GM12878 (cell line): ENCODE measurements around the gene LIN7A. TPM values are rescaled to one million over a fixed set of nuclear protein-coding genes. Genes with fewer than 3 reads are reported as not detected.
A peak's percentile ranks its signal among the peaks of the same experiment; 100 is the strongest.

Source experiments
- ATAC-seq: fragments of 200-7000 bp; cut with Tn5 transposase; 3 replicates; pipeline ENCODE4 v1.9.1; 2020; ENCODE audit warnings: mild to moderate bottlenecking, moderate library complexity
- BruUV-seq: library from RNA; stranded (reverse); fragments of 400-500 nt; replicated peaks from 2 replicates; lab custom pipeline; 2021; lab: Mats Ljungman, UMichigan
- CTCF ChIA-PET: fragments of 300-600 bp; sonication (Branson Sonifier 250); formaldehyde crosslinking; extraction: SDS; loops from one replicate; lab custom pipeline; 2021; ENCODE audit warnings: inconsistent platforms; lab: Yijun Ruan, JAX
- POLR2A ChIA-PET: fragments of 350-600 bp; formaldehyde crosslinking; extraction: SDS; loops from one replicate; lab custom pipeline; 2021; ENCODE audit warnings: inconsistent platforms; lab: Charles Lee
- RAD21 ChIA-PET: fragments of 300-600 bp; sonication (Branson Sonifier 250); formaldehyde crosslinking; loops from one replicate; lab custom pipeline; 2023; ENCODE audit warnings: antibody characterized with exemption; ENCODE audit not compliant: unreplicated experiment; lab: Charles Lee
- SMC1A ChIA-PET: fragments of 300-600 bp; sonication (Branson Sonifier 250); formaldehyde crosslinking; loops from one replicate; lab custom pipeline; 2023; ENCODE audit not compliant: unreplicated experiment, uncharacterized antibody; lab: Charles Lee
- DNase-seq: peaks from one replicate; pipeline ENCODE4 v3.0.0-alpha.2; 2011; ENCODE audit warnings: low read depth, low spot score
- FAIRE-seq: peaks from 3 replicates; lab custom pipeline; 2011; peaks lifted over from hg19 to GRCh38; lab: Jason Lieb, UNC
- H2AFZ ChIP-seq: 2 replicates; pipeline ENCODE4 v1.6.0; 2011; ENCODE audit warnings: low read depth, low read length, control low read depth; ENCODE audit not compliant: control insufficient read depth
- H3K27ac ChIP-seq: 2 replicates; pipeline ENCODE4 v1.5.1; 2011; ENCODE audit warnings: control low read depth; ENCODE audit not compliant: control insufficient read depth, insufficient read depth
- H3K27me3 ChIP-seq, 2 experiments: replicated peaks in 1 of 2; 2 replicates each; pipeline versions ENCODE4 v1.6.0 to v1.6.1; 2011; ENCODE audit warnings: low read length in 1 of 2; ENCODE audit not compliant: control insufficient read depth in 2 of 2, insufficient read depth in 2 of 2
- H3K36me3 ChIP-seq, 2 experiments: 2 replicates each; pipeline ENCODE4 v1.5.1; 2011; ENCODE audit warnings: low read length in 1 of 2; ENCODE audit not compliant: control insufficient read depth in 2 of 2, insufficient read depth in 2 of 2
- H3K4me1 ChIP-seq: 2 replicates; pipeline ENCODE4 v1.6.1; 2011; ENCODE audit warnings: mild to moderate bottlenecking, low read length, moderate library complexity, mixed read lengths; ENCODE audit not compliant: control insufficient read depth, insufficient read depth
- H3K4me2 ChIP-seq: 2 replicates; pipeline ENCODE4 v1.6.0; 2011; ENCODE audit warnings: control low read depth; ENCODE audit not compliant: control insufficient read depth, insufficient read depth
- H3K4me3 ChIP-seq: fragments of 200-600 bp; sonication (generic); 2 replicates; pipeline ENCODE4 v1.5.1; 2016
- H3K79me2 ChIP-seq: 2 replicates; pipeline ENCODE4 v1.6.0; 2011; ENCODE audit warnings: low read length; ENCODE audit not compliant: control insufficient read depth, insufficient read depth
- H3K9ac ChIP-seq: 2 replicates; pipeline ENCODE4 v1.8.0; 2011; ENCODE audit warnings: low read length, control low read depth, mixed read lengths; ENCODE audit not compliant: control insufficient read depth, insufficient read depth
- H3K9me3 ChIP-seq: replicated peaks from 3 replicates; pipeline ENCODE4 v1.5.1; 2011; ENCODE audit warnings: mild to moderate bottlenecking, low read length; ENCODE audit not compliant: control insufficient read depth, insufficient read depth
- H4K20me1 ChIP-seq: 2 replicates; pipeline ENCODE4 v1.6.0; 2011; ENCODE audit not compliant: control insufficient read depth, insufficient read depth
- ASH2L ChIP-seq: fragments of 300-600, 200-600 bp; sonication (generic); IDR thresholded peaks from 2 replicates; pipeline ENCODE4 v1.6.1; 2017; ENCODE audit warnings: low read depth, mild to moderate bottlenecking, borderline replicate concordance
- BCL3 ChIP-seq: IDR thresholded peaks from 2 replicates; pipeline ENCODE4 v1.6.1; 2011; ENCODE audit warnings: borderline replicate concordance, low read depth, mild to moderate bottlenecking, moderate library complexity, low read length; ENCODE audit not compliant: insufficient read depth, poor library complexity, severe bottlenecking
- CHD1 ChIP-seq: IDR thresholded peaks from 2 replicates; pipeline ENCODE4 v1.6.1; 2012; ENCODE audit warnings: low read depth, low read length, improper control_type of control experiment
- CREM ChIP-seq: IDR thresholded peaks from 2 replicates; pipeline ENCODE4 v1.6.1; 2014; ENCODE audit warnings: antibody characterized with exemption, low read depth
- GABPA ChIP-seq: IDR thresholded peaks from 2 replicates; pipeline ENCODE4 v1.6.1; 2014; ENCODE audit warnings: antibody characterized with exemption, low read depth, mild to moderate bottlenecking, inconsistent platforms
- HSF1 ChIP-seq: fragments of 150-350 bp; IDR thresholded peaks from 2 replicates; pipeline ENCODE4 v1.6.1; 2014; ENCODE audit warnings: mild to moderate bottlenecking, low read depth, low read length
- MEF2A ChIP-seq: IDR thresholded peaks from 2 replicates; pipeline ENCODE4 v1.6.1; 2011; ENCODE audit warnings: low read depth, mild to moderate bottlenecking, low read length, moderate library complexity; ENCODE audit not compliant: insufficient read depth
- MEF2B ChIP-seq: fragments of 450-650 bp; IDR thresholded peaks from 2 replicates; pipeline ENCODE4 v1.6.1; 2018; ENCODE audit warnings: mild to moderate bottlenecking, moderate library complexity; ENCODE audit not compliant: partially characterized antibody, poor library complexity, severe bottlenecking
- NRF1 ChIP-seq: conservative IDR thresholded peaks from 2 replicates; pipeline ENCODE4 v1.6.1; 2011; ENCODE audit warnings: mild to moderate bottlenecking, low read depth, low read length, improper control_type of control experiment
- PAX5 ChIP-seq: IDR thresholded peaks from 2 replicates; pipeline ENCODE4 v1.6.1; 2011; ENCODE audit warnings: low read depth, low read length, borderline replicate concordance
- RELA ChIP-seq: fragments of 450-650 bp; IDR thresholded peaks from 2 replicates; pipeline ENCODE4 v1.8.0; 2014; ENCODE audit warnings: borderline replicate concordance; ENCODE audit not compliant: partially characterized antibody
- RFX5 ChIP-seq: IDR thresholded peaks from 2 replicates; pipeline ENCODE4 v1.6.1; 2011; ENCODE audit warnings: low read depth, low read length, improper control_type of control experiment
- SMARCA5 ChIP-seq: fragments of 450-650 bp; IDR thresholded peaks from 2 replicates; pipeline ENCODE4 v1.6.1; 2017; ENCODE audit warnings: mild to moderate bottlenecking
- SRF ChIP-seq, 2 experiments: IDR thresholded peaks; 2 replicates each; pipeline ENCODE4 v1.6.1; 2011; ENCODE audit warnings: low read depth in 2 of 2, low read length in 2 of 2, mild to moderate bottlenecking in 1 of 2, moderate library complexity in 1 of 2
- TAF1 ChIP-seq: IDR thresholded peaks from 2 replicates; pipeline ENCODE4 v1.6.1; 2011; ENCODE audit warnings: mild to moderate bottlenecking, low read depth, low read length, borderline replicate concordance
- TCF12 ChIP-seq: IDR thresholded peaks from 2 replicates; pipeline ENCODE4 v1.6.1; 2011; ENCODE audit warnings: low read depth, mild to moderate bottlenecking, low read length
- USF1 ChIP-seq: IDR thresholded peaks from 2 replicates; pipeline ENCODE4 v1.6.1; 2011; ENCODE audit warnings: borderline replicate concordance, low read depth, mild to moderate bottlenecking, moderate library complexity, mixed read lengths, low read length; ENCODE audit not compliant: insufficient read depth; ENCODE audit errors: extremely low read length
- ZNF274 ChIP-seq: IDR thresholded peaks from one replicate; pipeline ENCODE4 v1.8.0; 2011; ENCODE audit not compliant: insufficient read length, insufficient read depth
- WGBS: methylation state at CpG from one replicate; pipeline ENCODE4 v1.1.6; 2016; ENCODE audit warnings: low lambda C conversion rate; ENCODE audit not compliant: insufficient replicate concordance, insufficient coverage; ENCODE audit errors: missing lambda C conversion rate; 5-methylcytosine and 5-hydroxymethylcytosine counted together
- in situ Hi-C: fragments of 300-500 bp; cut with MboI; formaldehyde crosslinking; loops from 9 replicates; pipeline ENCODE4 v1.14.3; 2018; ENCODE audit warnings: mixed read lengths
- intact Hi-C: fragments of 100-400 bp; cut with micrococcal nuclease; formaldehyde crosslinking; loops from one replicate; pipeline ENCODE4 v1.14.2; 2022; ENCODE audit not compliant: unreplicated experiment
- polyA plus RNA-seq, 11 experiments: library from polyadenylated mRNA; depleted of rRNA in 4 of 11; unstranded in 6 of 11; stranded (reverse) in 5 of 11; fragments of >200 nt; fragmentation: Nextera tagmentation in 4 of 11; fragmentation: Illumina TruSeq in 1 of 11; extraction: Ambion mirVana in 4 of 11; extraction: Trizol in 1 of 11; gene quantifications; 1 replicate in 1 of 11; 2 replicates in 10 of 11; pipeline versions ENCODE4 v1.2.1 to v1.2.3, GENCODE V29; 2011 to 2016; ENCODE audit warnings: inconsistent platforms in 2 of 11, missing spikeins in 2 of 11, low read depth in 1 of 11
- total RNA-seq, 4 experiments: library from RNA; depleted of rRNA in 3 of 4; stranded (reverse); fragments of >200 nt in 3 of 4; fragmentation: Illumina TruSeq in 1 of 4; extraction: Trizol in 1 of 4; gene quantifications; 2 replicates each; pipeline versions ENCODE4 v1.2.1 to v1.2.3, GENCODE V29; 2013 to 2021

LIN7A gene
- total and polyA plus RNA-seq, 10 of the 15 experiments (the other 5 are each of a cell fraction or from before 2014, with no cell fraction given) = 0.04 to 0.93 (median 0.35) TPM; not detected in 1

GRCh38 chr12:80780746-80781145, 157.0 kb downstream of the LIN7A start (continued):
- TF ChIP-seq SMARCA5 = no peak
- no peak for TF ChIP-seq NRF1

- BruUV-seq = no TSS peak
- Histone ChIP-seq H3K79me2 (no peaks in the 10 kb centered on the region; the same call in none of the 2 replicates), H3K4me1 (peaks cover 19% of the 10 kb centered on the region), H3K27me3 (no peaks in the 10 kb centered on the region), H3K9me3 (peaks cover 18% of the 10 kb centered on the region), H3K27ac (peak overlapping the region; percentile 95), H3K9ac (peak overlapping the region; percentile 53; the same call in 1 of the 2 replicates), H3K36me3 (no peaks in the 10 kb centered on the region), H3K4me2 (peak overlapping the region; percentile 65), H2AFZ (peak overlapping the region; percentile 39; the same call in 1 of the 2 replicates), H4K20me1 (no peaks in the 10 kb centered on the region), H3K4me3 (0 out of 2 replicates have a peak overlapping the region, but pooled peaks have one; percentile 35)
- DNase-seq (peak; percentile 99), FAIRE-seq (peak; percentile 94), ATAC-seq (peak; percentile 95)
- in situ Hi-C loops (loop anchor here (10.0 kb wide), 2 partner anchors 483 to 573 kb away; no protein-coding TSS in a partner anchor), intact Hi-C loops (loop anchor here (1.0 to 5.0 kb wide), 2 partner anchors 30 to 486 kb away; no protein-coding TSS in a partner anchor)
- CTCF ChIA-PET = interaction anchor here (0.9 to 3.7 kb wide), 10 partner anchors 9 to 365 kb away, joined by 3 to 16 read pairs (median 4); no protein-coding TSS in a partner anchor
- WGBS = 0% methylated on average over 3 of the region's 3 CpGs
- RAD21 ChIA-PET = interaction anchor here (0.7 to 5.0 kb wide), 7 partner anchors 15 to 115 kb away, joined by 3 to 26 read pairs (median 3); no protein-coding TSS in a partner anchor
- POLR2A ChIA-PET = interaction anchor here (0.6 to 1.8 kb wide), 4 partner anchors 11 to 45 kb away, joined by 3 to 9 read pairs (median 5); no protein-coding TSS in a partner anchor
- SMC1A ChIA-PET = interaction anchor here (1.0 to 4.5 kb wide), 15 partner anchors 9 to 484 kb away, joined by 3 to 35 read pairs (median 6); no protein-coding TSS in a partner anchor
- TF ChIP-seq GABPA = peak; percentile 78
- no peak for TF ChIP-seq USF1
- TF ChIP-seq MEF2A = peak; percentile 93
- no peak for TF ChIP-seq TAF1
- peak; percentile 61 for TF ChIP-seq RELA
- peak; percentile 92; the same call in 1 of the 2 replicates for TF ChIP-seq PAX5
- no peak for TF ChIP-seq RFX5
- no peak for TF ChIP-seq ASH2L
- TF ChIP-seq BCL3 = peak; percentile 97
- peak; percentile 95 for TF ChIP-seq CREM
- TF ChIP-seq SRF (IDR thresholded peaks at IDR 0.05; ENCODE audit: low read depth in 2 of 2, low read length in 2 of 2) = peak in 1 of 2 experiments; percentile 90; a peak in 2 of 4 replicates
- peak; percentile 75; the same call in 1 of the 2 replicates for TF ChIP-seq CHD1
- peak; percentile 92 for TF ChIP-seq MEF2B
- TF ChIP-seq ZNF274 = no peak
- no peak for TF ChIP-seq HSF1
- TF ChIP-seq TCF12 = peak; percentile 77; the same call in 1 of the 2 replicates
These were observed 159.7 kb downstream of the LIN7A start for GRCh38 chr12:80778005-80778541.
